Urothelium cell line (cell line): ENCODE data around the gene RERE.
"Not testable (repeated sequence)": the region's sequence is repeated elsewhere in the genome, so short reads cannot be mapped to it uniquely, and the experiment has no call there.

Source experiments
- DNase-seq: peaks from one replicate; pipeline ENCODE4 v3.0.0; 2011; ENCODE audit warnings: low spot score, mixed read lengths
- FAIRE-seq: peaks from 2 replicates; lab custom pipeline; 2011; peaks lifted over from hg19 to GRCh38; lab: Jason Lieb, UNC

The RERE gene

DNA sequence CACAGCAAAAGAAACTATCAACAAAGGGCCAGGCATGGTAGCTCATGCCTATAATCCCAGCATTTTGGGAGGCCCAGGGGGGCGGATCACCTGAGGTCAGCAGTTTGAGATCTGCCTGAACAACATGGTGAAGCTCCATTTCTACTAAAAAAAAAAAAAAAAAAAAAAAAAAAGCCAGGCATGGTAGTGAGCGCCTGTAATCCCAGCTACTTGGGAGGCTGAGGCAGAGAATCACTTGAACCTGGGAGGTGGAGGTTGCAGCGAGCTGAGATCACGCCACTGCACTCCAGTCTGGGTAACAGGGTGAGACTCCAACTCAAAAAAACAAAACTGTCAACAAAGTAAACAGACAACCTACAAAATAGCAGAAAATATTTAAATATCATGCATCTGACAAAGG is 122.0 kb downstream of the RERE start:
- FAIRE-seq, result not testable (repeated sequence)

DNA sequence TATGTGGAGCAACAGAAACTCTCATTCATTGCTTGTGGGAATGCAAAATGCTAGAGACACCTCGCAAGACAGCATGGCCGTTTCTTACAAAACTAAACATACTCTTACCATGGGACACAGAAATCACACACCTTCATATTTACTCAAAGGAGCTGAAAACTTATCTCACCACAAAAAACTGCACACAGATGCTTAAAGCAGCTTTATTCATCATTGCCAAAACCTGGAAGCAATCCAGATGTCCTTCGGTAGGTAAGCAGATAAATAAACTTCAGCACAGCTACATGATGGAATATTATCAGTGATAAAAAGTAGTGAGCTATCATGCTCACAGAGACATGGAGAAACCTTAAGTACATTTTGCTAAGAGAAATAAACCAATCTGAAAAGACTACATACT is 124.3 kb downstream of the RERE start:
- FAIRE-seq (no peak), DNase-seq (no peak)

More for the DNA sequence above, 122.0 kb downstream of the RERE start:
- DNase-seq, result not testable (repeated sequence)

DNA sequence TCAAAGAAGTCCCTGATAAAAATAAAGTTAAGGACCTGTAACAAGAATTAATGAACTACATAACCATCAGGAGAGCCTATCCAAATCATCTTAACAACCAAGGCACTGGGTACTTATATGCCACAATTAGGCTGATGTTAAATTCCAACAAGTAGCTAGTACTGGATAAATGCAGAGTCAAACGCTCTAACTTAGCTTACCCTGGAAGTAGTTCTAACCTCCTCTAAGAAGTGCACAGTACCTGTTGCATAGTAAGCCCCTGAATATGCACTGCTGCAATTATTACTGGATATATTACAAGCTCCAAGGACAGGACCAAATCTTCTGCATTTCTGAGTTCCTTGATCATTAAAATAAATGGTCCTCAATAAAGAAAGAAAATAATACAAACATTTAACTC is 125.8 kb downstream of the RERE start:
- FAIRE-seq, result no peak
- no peak for DNase-seq

DNA sequence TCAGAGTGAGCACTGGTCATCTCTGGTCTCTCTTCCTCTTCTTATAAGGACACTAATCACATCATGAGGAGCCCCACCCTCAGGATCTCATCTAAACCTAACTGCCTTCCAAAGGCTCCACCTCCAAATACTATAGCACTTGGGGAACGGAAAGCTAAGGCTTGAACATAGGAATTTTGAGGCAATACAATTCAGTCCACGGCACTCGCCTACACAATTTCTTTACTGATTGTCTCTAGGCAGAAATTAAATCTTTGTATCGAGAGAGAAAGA is 127.3 kb downstream of the RERE start:
- FAIRE-seq (no peak), DNase-seq (no peak)

DNA sequence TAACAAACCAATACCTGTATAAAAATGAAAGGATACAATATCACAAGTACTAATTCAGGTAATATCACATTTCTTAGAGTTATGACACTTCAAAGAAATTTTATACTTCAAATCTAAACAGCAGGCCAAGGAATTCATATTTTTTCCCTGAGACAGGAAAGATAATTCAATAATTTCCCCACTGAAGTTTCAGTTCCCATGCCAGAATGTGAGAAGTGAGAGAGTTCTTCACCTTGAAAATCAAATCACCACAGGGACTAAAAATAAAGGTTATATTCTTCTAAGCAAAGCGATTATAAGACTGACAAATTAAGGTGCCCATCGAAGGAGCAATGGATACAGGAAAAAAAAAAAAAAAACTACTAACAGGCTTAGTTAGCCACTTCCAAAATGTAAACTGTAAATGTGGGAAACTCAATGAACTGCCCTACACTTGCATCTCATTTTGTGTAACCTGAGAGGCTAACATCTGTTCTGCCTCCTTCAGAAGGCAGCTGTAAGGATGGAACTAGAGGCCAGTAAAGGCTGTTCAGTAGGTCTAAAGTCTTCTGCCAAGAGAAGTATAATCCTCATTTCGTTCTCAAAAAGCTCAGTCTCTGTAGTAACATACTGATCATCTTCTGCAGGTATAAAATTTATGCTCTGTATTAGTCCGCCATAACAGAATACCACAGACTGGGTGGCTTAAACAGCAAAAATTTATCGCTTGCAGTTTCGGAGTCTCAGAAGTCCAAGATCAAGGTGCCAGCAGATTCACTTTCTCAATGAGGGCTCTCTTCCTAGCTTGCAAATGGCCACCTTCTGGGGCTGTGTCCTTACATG is 127.8 kb downstream of the RERE start:
- DNase-seq (no peak), FAIRE-seq (no peak)

DNA sequence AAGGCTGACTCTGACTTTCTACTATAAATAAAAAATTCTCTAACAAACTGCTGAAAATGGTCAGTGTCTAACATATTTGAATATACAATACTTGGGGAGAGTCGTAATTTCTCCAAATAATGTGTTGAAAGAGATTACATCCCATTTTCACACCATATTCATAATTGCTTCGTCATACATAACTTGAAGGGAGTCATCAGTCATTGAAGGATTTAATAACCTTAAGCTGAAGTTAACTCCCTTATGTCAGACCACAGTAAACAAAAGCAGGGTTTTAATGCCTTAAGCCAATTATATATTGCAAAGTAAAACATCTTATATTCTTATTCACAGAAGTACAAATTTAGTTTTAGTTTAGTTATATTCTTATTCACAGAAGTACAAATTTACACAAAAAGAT is 129.9 kb downstream of the RERE start:
- no peak for FAIRE-seq
- DNase-seq, result no peak

DNA sequence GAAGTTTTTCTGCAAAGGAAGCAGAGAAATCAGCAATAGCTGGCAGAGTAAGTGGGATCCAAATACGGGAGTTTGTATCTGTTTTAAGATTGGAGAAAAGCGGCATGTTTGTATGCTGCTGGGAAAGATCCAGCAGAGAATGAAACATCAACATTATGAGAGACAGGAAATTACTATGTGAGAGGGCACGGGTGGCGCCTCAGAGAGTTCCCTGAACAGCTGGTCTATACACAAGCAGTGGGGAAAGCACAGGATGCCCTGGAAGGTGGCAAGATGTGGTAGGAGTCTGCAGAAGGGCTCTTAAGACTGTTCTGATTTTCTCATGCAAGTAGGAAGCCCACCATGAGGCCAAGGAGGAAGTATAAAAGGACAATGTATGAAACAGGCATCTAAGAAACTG is 130.4 kb downstream of the RERE start:
- FAIRE-seq (no peak), DNase-seq (no peak)

DNA sequence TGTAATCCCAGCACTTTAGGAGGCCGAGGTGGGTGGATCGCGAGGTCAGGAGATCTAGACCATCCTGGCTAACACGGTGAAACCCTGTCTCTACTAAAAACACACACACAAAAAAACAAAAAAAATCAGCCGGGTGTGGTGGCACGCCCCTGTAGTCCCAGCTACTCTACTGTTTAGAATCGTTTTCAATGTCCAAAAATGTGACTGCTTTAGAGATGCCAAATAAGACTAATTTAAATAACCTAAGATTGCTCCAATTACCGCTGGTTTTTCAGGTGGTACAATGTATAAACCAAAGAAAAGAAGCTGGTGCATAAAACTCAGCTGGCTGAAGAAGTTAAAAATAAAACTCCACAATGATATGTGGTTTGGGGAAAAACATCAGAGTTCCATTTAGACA is 132.0 kb downstream of the RERE start:
- no peak for DNase-seq
- no peak for FAIRE-seq

DNA sequence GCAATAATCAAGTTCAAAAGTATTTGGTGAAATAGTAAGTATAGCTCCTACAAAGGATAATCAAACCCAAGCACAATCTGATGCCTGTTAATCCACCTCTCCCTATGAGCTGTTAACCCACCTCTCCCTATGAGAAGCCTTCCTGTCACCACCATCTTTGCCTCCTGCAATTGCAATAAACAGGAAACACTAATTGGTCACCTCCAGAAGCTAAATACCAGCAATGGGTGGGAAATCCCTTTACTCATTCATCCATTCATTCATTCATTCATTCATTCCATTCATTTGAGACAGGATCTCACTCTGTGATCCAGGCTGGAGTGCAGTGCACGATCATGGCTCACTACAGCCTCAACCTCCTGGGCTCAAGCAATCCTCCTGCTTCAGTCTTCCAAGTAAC is 132.8 kb downstream of the RERE start:
- FAIRE-seq (no peak), DNase-seq (no peak)

DNA sequence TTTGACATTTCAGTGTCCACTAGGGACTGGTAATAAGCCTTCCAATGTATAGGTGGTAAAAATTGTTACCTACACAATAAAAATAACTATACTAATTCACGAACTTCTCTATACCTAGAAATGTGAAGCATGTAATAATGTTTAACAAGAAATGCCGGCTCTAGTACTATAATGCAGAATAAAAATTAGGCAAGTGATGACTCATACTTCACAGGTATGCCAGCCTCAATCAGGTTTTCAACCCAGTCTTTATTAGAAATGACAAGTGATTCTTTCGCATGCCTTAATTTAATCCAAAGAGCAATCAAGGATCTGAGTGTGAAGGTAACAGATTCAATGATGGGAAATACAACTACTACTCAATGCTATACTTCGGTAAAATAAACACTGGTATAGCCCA is 134.9 kb downstream of the RERE start:
- DNase-seq (no peak), FAIRE-seq (no peak)

DNA sequence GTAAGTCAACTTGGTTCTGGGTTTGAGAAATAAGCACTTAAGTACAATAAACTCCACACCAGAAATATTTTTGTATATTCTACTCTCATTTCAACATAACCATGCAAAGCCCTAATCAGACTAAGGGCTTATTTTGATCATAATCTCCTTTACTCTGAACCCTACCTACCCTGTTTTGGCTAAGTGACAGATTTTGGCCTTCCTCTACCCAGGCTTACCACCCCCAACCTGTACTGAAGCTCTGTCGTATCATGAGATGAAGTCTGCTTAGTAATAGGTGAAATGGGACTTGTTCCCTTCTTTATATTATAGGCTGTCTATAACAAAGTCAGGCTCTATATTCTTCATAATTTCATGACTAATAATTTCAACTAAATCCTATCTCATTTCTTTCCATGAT is 135.5 kb downstream of the RERE start:
- no peak for FAIRE-seq
- DNase-seq, result no peak

DNA sequence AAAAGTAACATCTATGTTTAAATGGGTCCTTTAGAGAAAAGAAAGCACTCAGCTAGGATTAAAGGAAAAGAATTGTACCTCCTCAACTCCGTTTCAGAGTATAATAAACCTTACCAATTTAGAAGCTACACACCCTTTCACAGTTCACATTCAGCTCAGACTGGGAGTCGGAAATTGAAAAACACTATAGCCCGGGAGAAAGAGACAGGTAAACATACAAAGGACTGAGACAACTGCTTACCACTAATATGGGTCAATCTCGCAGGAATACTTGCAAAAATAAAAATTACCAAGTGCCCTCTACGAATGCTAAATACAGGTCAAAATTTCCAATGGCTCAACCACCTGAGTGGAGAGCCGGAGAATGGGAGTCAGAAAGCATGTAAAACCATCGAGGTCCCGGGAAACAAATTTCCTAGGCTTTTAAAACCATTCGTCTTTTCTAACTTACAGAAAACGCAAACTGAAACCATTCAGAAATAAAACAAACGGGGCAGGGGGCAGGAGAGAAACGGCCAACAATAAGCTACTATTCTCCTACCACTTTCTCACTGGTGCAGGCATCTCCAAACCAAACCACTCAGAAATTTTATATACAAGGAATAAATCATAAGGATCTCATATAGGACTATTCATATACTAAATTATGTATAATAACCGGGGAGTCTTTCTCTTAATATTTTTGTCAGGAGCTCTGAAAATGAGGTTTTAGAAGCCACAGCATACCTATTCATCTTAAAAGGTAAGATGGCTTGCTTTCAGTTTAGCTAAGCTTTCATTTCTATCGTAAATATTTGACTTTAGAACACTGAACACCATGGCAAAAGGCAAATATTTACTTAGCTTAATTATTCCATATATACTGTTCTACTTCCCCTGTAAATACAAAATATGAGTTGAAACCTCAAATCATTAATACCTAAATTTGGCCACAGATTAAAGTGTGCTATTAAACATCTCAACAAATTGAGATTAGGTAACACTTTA is 136.5 kb downstream of the RERE start:
- DNase-seq, result no peak
- no peak for FAIRE-seq

DNA sequence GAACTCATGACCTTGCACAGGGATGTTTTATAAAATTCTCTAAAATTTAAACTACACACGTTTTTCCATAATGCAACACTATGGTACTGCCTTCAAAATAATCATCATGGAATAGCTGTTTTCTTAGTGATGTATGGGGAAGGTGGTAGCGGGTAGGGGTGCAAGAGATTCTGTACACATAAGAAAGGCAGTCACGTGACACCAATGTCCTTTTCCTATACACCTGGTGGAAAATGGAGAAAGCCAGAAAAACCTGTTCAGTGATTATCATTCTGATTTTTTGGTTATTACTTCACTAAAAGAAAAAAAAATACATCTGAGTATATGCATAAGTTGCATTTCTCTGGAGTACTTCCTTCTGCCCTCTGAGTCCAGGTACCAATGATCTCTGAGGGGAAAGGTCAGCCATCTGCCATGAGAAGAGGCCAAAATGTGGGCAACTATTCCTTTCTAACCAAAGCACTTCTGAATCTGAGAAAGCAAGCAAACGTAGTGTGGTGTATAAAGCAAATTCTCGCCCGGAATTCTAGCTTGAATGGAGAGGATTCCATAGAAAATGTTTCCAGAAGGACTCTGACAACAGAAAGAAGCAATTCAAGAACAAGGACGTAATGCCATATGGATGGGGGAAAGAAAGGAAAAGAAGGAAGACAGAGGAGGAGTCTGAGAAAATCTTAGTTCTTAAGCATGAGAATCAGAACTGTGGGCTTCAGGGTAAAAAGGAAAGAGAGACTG is 137.3 kb downstream of the RERE start:
- FAIRE-seq (no peak), DNase-seq (no peak)

DNA sequence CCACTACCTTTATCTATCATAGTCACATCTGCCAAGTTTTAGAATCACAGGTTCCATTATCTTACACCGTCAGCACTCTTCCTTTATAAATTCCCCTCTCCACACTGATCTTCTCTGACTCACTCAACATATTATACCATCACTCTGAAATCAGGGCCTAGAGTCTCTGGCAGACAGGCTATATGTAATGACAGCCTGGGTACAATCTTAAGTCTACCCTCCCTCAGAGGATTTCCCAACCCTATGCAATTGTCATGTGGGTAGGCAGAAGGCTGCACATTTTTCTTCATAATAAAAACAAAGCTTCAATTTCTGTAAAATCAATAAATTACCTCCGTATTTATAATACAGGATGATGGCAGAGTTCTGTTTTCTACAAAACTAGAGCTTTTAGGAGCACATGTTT is 138.0 kb downstream of the RERE start:
- no peak for FAIRE-seq
- no peak for DNase-seq

DNA sequence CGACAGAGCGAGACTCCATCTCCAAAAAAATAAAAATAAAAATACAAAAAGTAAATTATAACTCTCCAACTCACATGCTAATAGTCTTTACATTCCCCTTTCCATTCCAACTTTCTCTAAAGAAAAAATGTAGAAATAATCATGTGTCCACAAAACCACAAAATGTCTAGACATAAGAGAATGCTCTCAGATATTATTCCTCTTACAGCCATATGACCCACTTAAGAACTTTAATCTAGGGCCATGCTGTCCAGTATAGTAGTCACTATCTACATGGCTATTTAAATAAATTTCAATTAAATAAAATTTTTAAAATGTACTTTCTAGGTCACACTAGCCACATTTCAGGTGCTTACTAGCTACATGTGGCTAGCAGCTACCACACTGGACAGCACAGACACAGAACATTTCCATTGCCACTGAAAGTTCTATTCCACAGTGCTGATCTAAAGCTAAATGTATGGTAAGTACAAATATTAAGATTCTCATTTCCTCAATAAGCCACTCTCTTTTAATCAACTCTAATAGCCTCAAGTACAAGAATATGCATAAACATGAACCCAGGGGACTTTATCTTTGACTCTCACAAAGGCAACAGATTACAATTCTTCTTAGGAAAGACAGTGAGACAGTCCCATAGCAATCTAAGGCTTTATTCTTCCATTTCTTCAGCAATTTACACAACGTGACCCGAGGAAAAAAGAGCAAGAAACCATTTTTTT is 138.6 kb downstream of the RERE start:
- no peak for DNase-seq
- FAIRE-seq, result no peak

DNA sequence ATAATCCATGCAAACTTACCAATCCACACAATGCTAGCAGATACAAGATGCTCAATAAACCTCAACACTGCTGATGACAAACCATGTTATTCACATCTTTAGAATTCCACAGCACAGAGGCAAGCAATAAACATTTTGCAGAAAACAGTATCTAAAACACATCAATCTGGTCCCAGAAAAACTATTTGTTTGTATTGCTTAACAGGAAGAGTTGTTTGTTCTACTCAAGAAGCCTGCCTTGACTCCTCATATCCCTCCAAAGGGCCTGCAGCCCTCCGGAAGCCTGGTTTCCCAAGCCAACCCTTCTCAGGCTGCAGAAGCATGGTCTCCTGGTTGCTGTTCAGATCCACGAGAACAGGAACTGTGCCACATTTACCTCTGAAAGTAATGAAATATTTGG is 139.7 kb downstream of the RERE start:
- DNase-seq, result no peak
- FAIRE-seq, result no peak

DNA sequence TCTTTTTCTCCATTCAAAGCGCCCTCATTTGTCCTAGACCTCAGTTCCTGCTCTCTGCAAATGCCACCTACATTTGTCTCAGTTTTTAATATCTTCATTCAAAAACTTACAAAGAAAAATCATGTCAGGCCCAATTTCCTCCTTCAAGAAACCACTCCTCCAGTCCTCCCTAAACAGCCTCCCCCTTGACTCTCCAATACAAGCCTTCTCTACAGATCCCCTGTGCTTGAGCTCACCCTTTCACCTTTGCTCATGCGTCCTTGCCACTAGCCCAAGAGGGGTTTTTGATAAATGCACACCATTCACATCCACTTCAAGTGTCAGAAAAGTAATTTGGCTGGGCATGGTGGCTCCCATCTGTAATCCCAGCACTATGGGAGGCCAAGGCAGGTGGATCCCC is 140.6 kb downstream of the RERE start:
- FAIRE-seq (no peak), DNase-seq (no peak)

DNA sequence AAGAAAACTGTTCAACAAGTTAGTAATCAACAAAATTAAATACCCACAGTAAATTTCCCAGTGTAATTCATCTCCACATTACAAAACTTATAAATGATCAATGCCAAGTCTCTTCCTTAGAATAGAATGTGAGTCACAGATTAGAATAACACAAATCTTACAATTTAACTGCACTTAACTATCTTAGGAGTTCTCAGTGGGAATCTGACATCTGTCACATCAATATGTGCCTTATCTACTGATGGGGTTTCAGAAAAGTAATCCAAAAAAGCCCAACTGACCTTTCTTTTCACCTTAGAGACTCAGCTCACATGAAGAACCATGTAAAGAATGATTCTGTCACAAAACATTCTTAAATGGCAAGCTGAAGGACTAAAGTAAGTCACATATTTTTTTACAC is 141.4 kb downstream of the RERE start:
- DNase-seq (no peak), FAIRE-seq (no peak)

DNA sequence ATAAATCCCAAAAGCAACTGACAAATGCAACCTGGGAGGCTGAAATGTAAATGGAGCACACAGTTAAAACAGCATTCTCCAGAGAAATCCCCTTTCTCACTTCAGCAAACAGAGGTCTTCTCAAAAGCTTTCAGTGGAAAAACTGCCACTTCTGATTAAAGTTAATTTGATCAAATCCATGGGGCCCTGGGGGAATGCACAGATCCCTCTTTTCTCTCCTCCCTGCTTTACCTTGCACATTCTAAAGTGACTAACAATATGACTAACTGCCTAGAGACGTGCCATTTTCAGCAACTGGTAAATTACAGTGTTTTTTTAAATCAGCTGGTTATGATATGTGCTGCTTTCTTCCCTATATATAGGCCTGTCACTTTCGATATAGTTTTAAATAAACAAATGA is 142.5 kb downstream of the RERE start:
- DNase-seq, result no peak
- FAIRE-seq, result no peak

DNA sequence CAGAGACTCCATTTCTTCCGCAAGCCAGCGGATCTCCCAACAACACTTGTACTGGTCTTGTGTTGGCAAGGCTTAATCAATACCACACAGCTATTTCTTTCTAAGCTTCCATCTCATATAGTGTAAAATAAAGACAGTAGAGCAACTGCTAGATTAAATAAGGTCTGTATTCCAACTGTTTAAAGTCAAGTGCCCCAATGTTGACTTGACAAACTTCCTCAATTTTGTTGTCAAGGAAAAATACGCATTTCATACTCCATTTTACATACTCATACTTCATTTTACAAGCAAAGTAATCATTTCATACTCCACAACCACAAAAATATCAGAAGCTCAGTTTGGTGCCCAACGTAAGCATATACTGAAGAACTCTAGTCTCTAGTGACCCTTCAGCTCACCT is 143.0 kb downstream of the RERE start:
- no peak for FAIRE-seq
- DNase-seq, result no peak
